ENCODE measurements around the gene CAMSAP1. TPM values are rescaled to one million over a fixed set of nuclear protein-coding genes. Genes with fewer than 3 reads are reported as not detected.

The CAMSAP1 gene
- total RNA-seq, 1 donor from 2014 or later: 20.0 TPM

GRCh38 chr9:135858491-135859185 is 48.7 kb downstream of the CAMSAP1 start:
- Histone ChIP-seq H3K4me1 (no peaks in the 10 kb centered on the region), H3K27ac (replicated peaks) (no peak overlapping the region), H3K9me3 (replicated peaks) (no peaks in the 10 kb centered on the region), H3K4me3 (no peak overlapping the region), H3K36me3 (peaks cover 13% of the 10 kb centered on the region), H3K27me3 (ENCODE audit: low read depth) (no peaks in the 10 kb centered on the region)
- no peak for DNase-seq
- no peak for TF ChIP-seq CTCF (IDR thresholded peaks at IDR 0.05; ENCODE audit: borderline replicate concordance)
- intact Hi-C loops (cut with micrococcal nuclease): no loop called here

- Histone ChIP-seq H3K9me3 (replicated peaks) (no peaks in the 10 kb centered on the region), H3K27ac (replicated peaks) (no peak overlapping the region), H3K36me3 (peaks cover 15% of the 10 kb centered on the region), H3K4me1 (no peaks in the 10 kb centered on the region), H3K27me3 (ENCODE audit: low read depth) (no peaks in the 10 kb centered on the region), H3K4me3 (no peak overlapping the region)
- no peak for DNase-seq
- intact Hi-C loops (cut with micrococcal nuclease): no loop called here
- TF ChIP-seq CTCF (IDR thresholded peaks at IDR 0.05; ENCODE audit: borderline replicate concordance): no peak
Observed at GRCh38 chr9:135857843-135858242, 49.5 kb downstream of the CAMSAP1 start.

DNA sequence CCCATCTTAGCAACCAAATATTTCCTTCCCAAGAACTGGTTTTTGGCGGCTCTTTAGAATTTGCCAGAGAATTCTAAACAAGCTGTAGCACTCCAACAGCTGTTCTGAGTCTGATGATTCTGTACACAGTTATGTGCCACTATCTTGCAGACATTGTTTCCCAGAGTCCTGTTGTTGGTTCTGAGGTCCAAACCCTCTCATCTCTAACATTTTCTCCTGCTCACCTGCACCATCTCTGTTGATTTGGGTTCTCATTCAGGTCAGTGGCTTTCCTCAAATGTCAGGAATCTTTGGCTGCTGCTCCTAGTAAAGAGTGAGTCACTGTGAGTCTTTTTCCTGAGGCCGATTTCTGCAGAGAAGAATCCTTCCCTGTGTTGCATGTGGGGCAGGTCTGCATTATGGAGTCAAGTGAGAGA is 50.0 kb downstream of the CAMSAP1 start:
- intact Hi-C loops (cut with micrococcal nuclease): no loop called here
- no peak overlapping the region for H3K27ac ChIP-seq (replicated peaks)
- peaks cover 19% of the 10 kb centered on the region for H3K36me3 ChIP-seq
- no peaks in the 10 kb centered on the region for H3K27me3 ChIP-seq (ENCODE audit: low read depth)
- TF ChIP-seq CTCF (IDR thresholded peaks at IDR 0.05; ENCODE audit: borderline replicate concordance): no peak
- DNase-seq: no peak
- no peaks in the 10 kb centered on the region for H3K9me3 ChIP-seq (replicated peaks)
- no peak overlapping the region for H3K4me3 ChIP-seq
- no peaks in the 10 kb centered on the region for H3K4me1 ChIP-seq

GRCh38 chr9:135851748-135852147 is 55.6 kb downstream of the CAMSAP1 start:
- H3K36me3 ChIP-seq: peaks cover 42% of the 10 kb centered on the region
- H3K4me3 ChIP-seq: no peak overlapping the region
- TF ChIP-seq CTCF (IDR thresholded peaks at IDR 0.05; ENCODE audit: borderline replicate concordance): no peak
- intact Hi-C loops (cut with micrococcal nuclease): no loop called here
- no peaks in the 10 kb centered on the region for H3K9me3 ChIP-seq (replicated peaks)
- no peaks in the 10 kb centered on the region for H3K4me1 ChIP-seq
- no peak for DNase-seq
- no peaks in the 10 kb centered on the region for H3K27me3 ChIP-seq (ENCODE audit: low read depth)
- no peak overlapping the region for H3K27ac ChIP-seq (replicated peaks)

- no peak overlapping the region for H3K27ac ChIP-seq (replicated peaks)
- intact Hi-C loops (cut with micrococcal nuclease): no loop called here
- H3K4me3 ChIP-seq: no peak overlapping the region
- H3K27me3 ChIP-seq (ENCODE audit: low read depth): no peaks in the 10 kb centered on the region
- H3K36me3 ChIP-seq: peaks cover 35% of the 10 kb centered on the region
- DNase-seq: no peak
- peaks cover 6% of the 10 kb centered on the region for H3K9me3 ChIP-seq (replicated peaks)
- no peak for TF ChIP-seq CTCF (IDR thresholded peaks at IDR 0.05; ENCODE audit: borderline replicate concordance)
- no peaks in the 10 kb centered on the region for H3K4me1 ChIP-seq
Observed at GRCh38 chr9:135850737-135851136, 56.6 kb downstream of the CAMSAP1 start.
